ENCODE data around the gene CDAN1.

DNA sequence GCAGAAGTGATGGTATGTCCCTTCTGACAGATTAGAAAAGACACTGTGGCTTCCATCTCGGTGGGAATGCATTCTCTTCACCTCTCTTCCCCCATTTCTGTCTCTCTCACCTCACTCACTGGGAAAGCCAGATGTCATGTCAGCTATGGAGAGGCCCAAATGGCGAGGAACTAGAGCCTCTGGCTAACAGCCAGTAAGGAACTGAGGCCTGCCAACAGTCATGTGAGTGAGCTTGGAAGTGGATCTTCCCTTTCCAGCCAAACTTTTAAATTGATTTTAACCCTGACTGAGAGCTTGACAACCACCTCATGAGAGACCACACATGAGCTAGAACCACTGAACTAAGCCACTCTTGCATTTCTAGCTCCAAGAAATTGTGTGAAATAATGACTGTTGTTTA lies 35.2 kb upstream of the CDAN1 start:
- TF ChIP-seq POLR2A (IDR thresholded peaks at IDR 0.05; ENCODE audit: low read length) (no peak), GATA1 (IDR thresholded peaks at IDR 0.05; ENCODE audit: low read depth, low read length) (no peak)
